Neural progenitor cell (in vitro differentiated cells): ENCODE results near the gene ZGPAT. TPM values are rescaled to one million over a fixed set of nuclear protein-coding genes. Genes with fewer than 3 reads are reported as not detected.
A peak's percentile ranks its signal among the peaks of the same experiment; 100 is the strongest.

Experiments used
- DNase-seq: peaks from one replicate; pipeline ENCODE4 v3.0.0-alpha.2; 2016; ENCODE audit warnings: low spot score
- H2AFZ ChIP-seq: fragments of 200-600 bp; sonication (generic); replicated peaks from 2 replicates; pipeline ENCODE4 v1.6.1; 2016; ENCODE audit warnings: antibody characterized with exemption
- H3F3A ChIP-seq: fragments of 200-600 bp; sonication (generic); 2 replicates; pipeline ENCODE4 v1.6.1; 2016; ENCODE audit warnings: antibody characterized with exemption, low read depth
- H3K27ac ChIP-seq: fragments of 200-600 bp; sonication (generic); 2 replicates; pipeline ENCODE4 v1.5.1; 2016; ENCODE audit warnings: mild to moderate bottlenecking
- H3K27me3 ChIP-seq: fragments of 200-600 bp; sonication (generic); 2 replicates; pipeline ENCODE4 v1.6.1; 2016; ENCODE audit warnings: mild to moderate bottlenecking, moderate library complexity
- H3K36me3 ChIP-seq: fragments of 200-600 bp; sonication (generic); 2 replicates; pipeline ENCODE4 v1.5.1; 2016
- H3K4me1 ChIP-seq: fragments of 200-600 bp; sonication (generic); 2 replicates; pipeline ENCODE4 v1.6.1; 2016; ENCODE audit warnings: mixed run types
- H3K4me2 ChIP-seq: fragments of 200-600 bp; sonication (generic); 2 replicates; pipeline ENCODE4 v1.6.1; 2016
- H3K4me3 ChIP-seq: fragments of 200-600 bp; sonication (generic); 2 replicates; pipeline ENCODE4 v1.5.1; 2016
- H3K79me2 ChIP-seq: fragments of 200-600 bp; sonication (generic); 2 replicates; pipeline ENCODE4 v1.6.1; 2016; ENCODE audit warnings: low read depth
- H3K9ac ChIP-seq: fragments of 200-600 bp; sonication (generic); 2 replicates; pipeline ENCODE4 v1.6.1; 2016
- H3K9me3 ChIP-seq: fragments of 200-600 bp; sonication (generic); 2 replicates; pipeline ENCODE4 v1.5.1; 2016; ENCODE audit warnings: low read depth
- H4K20me1 ChIP-seq: fragments of 200-600 bp; sonication (generic); 2 replicates; pipeline ENCODE4 v1.6.1; 2016; ENCODE audit warnings: low read depth
- H3K27ac Mint-ChIP-seq: 3 replicates; pipeline ENCODE4 v1.8.0; 2021; ENCODE audit warnings: mixed read lengths
- H3K27me3 Mint-ChIP-seq: 2 replicates; pipeline ENCODE4 v1.8.0; 2022; ENCODE audit warnings: low read depth, mild to moderate bottlenecking, inconsistent platforms, moderate library complexity, mixed read lengths; ENCODE audit not compliant: insufficient read depth
- H3K36me3 Mint-ChIP-seq: 3 replicates; pipeline ENCODE4 v1.8.0; 2021; ENCODE audit warnings: mixed read lengths
- H3K4me1 Mint-ChIP-seq: 3 replicates; pipeline ENCODE4 v1.8.0; 2021; ENCODE audit warnings: mixed read lengths
- H3K4me3 Mint-ChIP-seq: 3 replicates; pipeline ENCODE4 v1.8.0; 2021; ENCODE audit warnings: mild to moderate bottlenecking, moderate library complexity, mixed read lengths
- H3K9me3 Mint-ChIP-seq: 3 replicates; pipeline ENCODE4 v1.8.0; 2020; ENCODE audit warnings: mixed read lengths
- CTCF ChIP-seq: fragments of 200-600 bp; sonication (generic); IDR thresholded peaks from 2 replicates; pipeline ENCODE4 v1.5.1; 2017; ENCODE audit warnings: antibody characterized with exemption, mild to moderate bottlenecking
- EZH2 ChIP-seq: fragments of 200-600 bp; sonication (generic); IDR thresholded peaks from 2 replicates; pipeline ENCODE4 v1.6.1; 2017; ENCODE audit warnings: antibody characterized with exemption, mild to moderate bottlenecking, moderate library complexity
- EZH2phosphoT487 ChIP-seq: fragments of 200-600 bp; sonication (generic); IDR thresholded peaks from 2 replicates; pipeline ENCODE4 v1.6.1; 2017; ENCODE audit warnings: antibody characterized with exemption
- total RNA-seq: library from RNA; depleted of rRNA; stranded (reverse); fragments of >200 nt; gene quantifications from 2 replicates; pipeline ENCODE4 v1.2.3, GENCODE V29; 2015; ENCODE audit warnings: low replicate concordance

ZGPAT gene
- total RNA-seq, 1 donor from 2014 or later = 8.2 TPM

GRCh38 chr20:63706027-63706695 lies 1.7 kb upstream of the ZGPAT start:
- no peak overlapping the region for H3K27ac Mint-ChIP-seq
- no peak overlapping the region for H3K9ac ChIP-seq

GRCh38 chr20:63706852-63707557 lies 834 bp upstream of the ZGPAT start:
- peak; percentile 59 for DNase-seq
- Mint-ChIP-seq H3K27ac (peak overlapping the region; percentile 24), H3K36me3 (peaks cover 30% of the 10 kb centered on the region), H3K4me1 (peaks cover 22% of the 10 kb centered on the region), H3K9me3 (no peaks in the 10 kb centered on the region), H3K4me3 (peak overlapping the region; percentile 92), H3K27me3 (peaks cover 5% of the 10 kb centered on the region)
- no peaks in the 10 kb centered on the region for H3K9me3 ChIP-seq
- peaks cover 22% of the 10 kb centered on the region for H4K20me1 ChIP-seq
- H3F3A ChIP-seq = no peaks in the 10 kb centered on the region
- H3K4me3 ChIP-seq = peak overlapping the region; percentile 79
- peaks cover 61% of the 10 kb centered on the region for H3K79me2 ChIP-seq
- H3K27ac ChIP-seq = no peak overlapping the region
- no peaks in the 10 kb centered on the region for H3K27me3 ChIP-seq
- peaks cover 6% of the 10 kb centered on the region for H3K4me1 ChIP-seq
- peaks cover 14% of the 10 kb centered on the region for H3K36me3 ChIP-seq
- TF ChIP-seq CTCF = peak; percentile 46
- TF ChIP-seq EZH2phosphoT487 = no peak
- H3K9ac ChIP-seq = peak overlapping the region; percentile 76
- H2AFZ ChIP-seq = no peak overlapping the region
- H3K4me2 ChIP-seq = peak overlapping the region; percentile 100

More at GRCh38 chr20:63706027-63706695, 1.7 kb upstream of the ZGPAT start:
- peaks cover 5% of the 10 kb centered on the region for H3K27me3 Mint-ChIP-seq
- peaks cover 6% of the 10 kb centered on the region for H3K4me1 ChIP-seq
- no peaks in the 10 kb centered on the region for H3K9me3 Mint-ChIP-seq
- no peak for DNase-seq
- H3K4me3 Mint-ChIP-seq = peak overlapping the region; percentile 92
- H3K36me3 ChIP-seq = peaks cover 5% of the 10 kb centered on the region
- peaks cover 52% of the 10 kb centered on the region for H3K79me2 ChIP-seq
- H4K20me1 ChIP-seq = peaks cover 22% of the 10 kb centered on the region
- peaks cover 22% of the 10 kb centered on the region for H3K36me3 Mint-ChIP-seq
- no peak overlapping the region for H3K27ac ChIP-seq
- TF ChIP-seq EZH2phosphoT487 (no peak), EZH2 (no peak), CTCF (no peak)
- H3K4me1 Mint-ChIP-seq = peaks cover 22% of the 10 kb centered on the region
- no peaks in the 10 kb centered on the region for H3K9me3 ChIP-seq
- H2AFZ ChIP-seq = no peak overlapping the region
- no peaks in the 10 kb centered on the region for H3K27me3 ChIP-seq
- H3F3A ChIP-seq = no peaks in the 10 kb centered on the region
- H3K4me3 ChIP-seq = peak overlapping the region; percentile 79
- peak overlapping the region; percentile 100 for H3K4me2 ChIP-seq

DNA sequence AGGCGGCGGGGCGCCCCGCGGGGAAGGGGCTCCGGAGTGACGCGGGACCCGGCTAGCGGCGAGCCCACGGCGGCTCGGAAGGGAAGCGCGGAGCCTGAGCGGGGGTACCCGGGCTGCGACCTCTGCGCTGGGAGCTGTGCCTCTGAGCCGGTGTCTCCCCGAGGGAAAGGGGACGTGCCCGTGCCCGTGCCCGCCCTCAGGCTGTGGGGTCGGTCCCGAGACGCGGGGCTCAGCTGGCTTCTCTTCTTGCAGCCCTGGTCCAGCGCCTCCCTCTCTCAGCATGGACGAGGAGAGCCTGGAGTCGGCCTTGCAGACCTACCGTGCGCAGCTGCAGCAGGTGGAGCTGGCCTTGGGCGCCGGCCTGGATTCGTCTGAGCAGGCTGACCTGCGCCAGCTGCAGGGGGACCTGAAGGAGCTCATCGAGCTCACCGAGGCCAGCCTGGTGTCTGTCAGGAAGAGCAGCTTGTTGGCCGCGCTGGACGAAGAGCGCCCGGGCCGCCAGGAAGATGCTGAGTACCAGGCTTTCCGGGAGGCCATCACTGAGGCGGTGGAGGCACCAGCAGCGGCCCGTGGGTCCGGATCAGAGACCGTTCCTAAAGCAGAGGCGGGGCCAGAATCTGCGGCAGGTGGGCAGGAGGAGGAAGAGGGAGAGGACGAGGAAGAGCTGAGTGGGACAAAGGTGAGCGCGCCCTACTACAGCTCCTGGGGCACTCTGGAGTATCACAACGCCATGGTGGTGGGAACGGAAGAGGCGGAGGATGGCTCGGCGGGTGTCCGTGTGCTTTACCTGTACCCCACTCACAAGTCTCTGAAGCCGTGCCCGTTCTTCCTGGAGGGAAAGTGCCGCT lies 686 bp downstream of the ZGPAT start:
- Histone ChIP-seq H3K27ac (no peak overlapping the region), H4K20me1 (peaks cover 22% of the 10 kb centered on the region), H3F3A (no peaks in the 10 kb centered on the region), H3K9ac (peak overlapping the region; percentile 76), H3K9me3 (no peaks in the 10 kb centered on the region), H3K79me2 (peaks cover 76% of the 10 kb centered on the region), H3K4me3 (peak overlapping the region; percentile 79), H2AFZ (no peak overlapping the region), H3K27me3 (no peaks in the 10 kb centered on the region), H3K36me3 (peaks cover 22% of the 10 kb centered on the region), H3K4me1 (peaks cover 6% of the 10 kb centered on the region), H3K4me2 (peak overlapping the region; percentile 100)
- Mint-ChIP-seq H3K36me3 (peaks cover 38% of the 10 kb centered on the region), H3K27ac (no peak overlapping the region), H3K27me3 (peaks cover 5% of the 10 kb centered on the region), H3K9me3 (peaks cover 7% of the 10 kb centered on the region), H3K4me3 (peak overlapping the region; percentile 84), H3K4me1 (peaks cover 22% of the 10 kb centered on the region)
- TF ChIP-seq CTCF = no peak
- DNase-seq = peak; percentile 54
